GM21619 (cell line): ENCODE results near the gene RETREG2.

Experiments used
- ATAC-seq: cut with Tn5 transposase; IDR thresholded peaks from one replicate; pipeline ENCODE4 v1.9.1; 2021; ENCODE audit not compliant: unreplicated experiment

Gene RETREG2

DNA sequence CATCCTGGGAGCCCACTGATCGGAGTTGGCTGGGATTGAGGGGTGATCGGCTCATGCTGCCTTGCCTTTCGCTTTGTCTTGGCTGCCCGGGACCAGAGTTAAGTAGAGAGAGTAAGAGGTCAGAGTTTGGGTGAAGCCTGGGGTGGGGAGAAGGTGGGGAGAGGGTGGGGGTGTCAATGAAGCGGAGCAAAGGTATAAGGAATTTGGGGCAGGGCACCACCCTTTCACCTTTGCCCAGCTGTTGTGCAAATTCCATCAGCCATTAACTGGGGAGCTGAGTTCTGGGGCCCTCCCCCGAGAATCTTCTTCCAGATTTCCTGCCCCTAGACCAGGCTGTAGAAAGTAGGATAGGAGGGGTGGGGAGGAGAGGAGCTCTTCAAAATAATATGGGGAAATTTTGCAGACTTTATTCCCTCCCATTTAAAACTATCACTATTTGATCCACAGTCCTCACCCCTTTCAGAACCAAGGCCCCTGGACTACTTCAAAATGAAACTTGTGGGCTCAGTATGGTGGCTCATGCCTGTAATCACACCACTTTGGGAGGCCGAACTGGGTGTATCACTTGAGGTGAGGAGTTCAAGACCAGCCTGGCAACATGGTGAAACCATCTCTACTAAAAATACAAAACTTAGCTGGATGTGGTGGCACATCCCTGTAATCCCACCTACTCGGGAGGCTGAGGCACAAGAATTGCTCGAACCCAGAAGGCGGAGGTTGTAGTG is 8.0 kb upstream of the RETREG2 start, which contains the start of gene SLC23A3:
SLC23A3 (minus strand) TSS at position 100 of the 725 bp plus-strand sequence; CDS start at position 55, 45 bp downstream.
- no peak for ATAC-seq

GRCh38 chr2:219171231-219171651 is 6.8 kb upstream of the RETREG2 start:
- ATAC-seq = no peak

GRCh38 chr2:219172231-219173154 is 5.6 kb upstream of the RETREG2 start:
- ATAC-seq = no peak

DNA sequence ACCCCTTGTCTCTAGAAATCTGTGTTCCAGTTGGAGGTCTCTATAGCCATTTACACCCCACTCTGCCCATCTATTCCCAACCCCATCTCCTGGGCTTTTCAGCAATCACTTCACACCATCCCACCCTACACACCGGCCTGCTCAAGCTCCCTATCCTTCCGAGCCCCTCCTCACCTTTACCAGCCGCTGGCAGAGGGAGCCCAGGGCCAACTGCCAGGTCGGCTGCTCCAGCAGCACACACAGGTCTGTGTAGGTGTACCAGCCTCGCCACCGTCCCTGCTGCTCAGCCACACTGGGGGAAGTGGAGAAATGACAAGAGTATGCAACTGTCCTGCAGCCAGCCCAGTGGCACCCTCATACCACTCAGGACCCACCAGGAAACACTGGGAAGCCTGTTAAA is 4.9 kb upstream of the RETREG2 start:
- no peak for ATAC-seq

- no peak for ATAC-seq
Measured at GRCh38 chr2:219174146-219174545, 3.9 kb upstream of the RETREG2 start.

DNA sequence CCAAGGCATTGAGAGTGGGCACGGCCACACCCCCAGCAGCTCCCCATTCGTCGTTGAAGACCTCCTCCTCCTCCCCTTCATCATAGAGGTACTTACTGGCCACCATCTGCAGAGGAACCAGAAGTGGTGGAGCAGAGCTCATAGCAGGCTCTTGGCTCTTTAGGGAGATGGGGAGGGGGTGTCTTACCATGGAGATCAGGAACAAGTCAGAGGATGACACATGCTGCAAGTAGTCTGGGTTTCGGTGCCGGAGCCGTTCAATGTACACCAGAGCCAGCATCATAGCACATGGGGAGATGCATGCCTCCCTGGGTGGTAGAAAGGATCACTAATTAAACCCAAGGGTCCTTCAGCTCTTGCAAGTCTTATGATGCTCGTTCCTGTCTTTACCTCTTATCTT is 3.3 kb upstream of the RETREG2 start:
- no peak for ATAC-seq

- ATAC-seq = no peak
Measured at GRCh38 chr2:219175486-219175885, 2.6 kb upstream of the RETREG2 start.

DNA sequence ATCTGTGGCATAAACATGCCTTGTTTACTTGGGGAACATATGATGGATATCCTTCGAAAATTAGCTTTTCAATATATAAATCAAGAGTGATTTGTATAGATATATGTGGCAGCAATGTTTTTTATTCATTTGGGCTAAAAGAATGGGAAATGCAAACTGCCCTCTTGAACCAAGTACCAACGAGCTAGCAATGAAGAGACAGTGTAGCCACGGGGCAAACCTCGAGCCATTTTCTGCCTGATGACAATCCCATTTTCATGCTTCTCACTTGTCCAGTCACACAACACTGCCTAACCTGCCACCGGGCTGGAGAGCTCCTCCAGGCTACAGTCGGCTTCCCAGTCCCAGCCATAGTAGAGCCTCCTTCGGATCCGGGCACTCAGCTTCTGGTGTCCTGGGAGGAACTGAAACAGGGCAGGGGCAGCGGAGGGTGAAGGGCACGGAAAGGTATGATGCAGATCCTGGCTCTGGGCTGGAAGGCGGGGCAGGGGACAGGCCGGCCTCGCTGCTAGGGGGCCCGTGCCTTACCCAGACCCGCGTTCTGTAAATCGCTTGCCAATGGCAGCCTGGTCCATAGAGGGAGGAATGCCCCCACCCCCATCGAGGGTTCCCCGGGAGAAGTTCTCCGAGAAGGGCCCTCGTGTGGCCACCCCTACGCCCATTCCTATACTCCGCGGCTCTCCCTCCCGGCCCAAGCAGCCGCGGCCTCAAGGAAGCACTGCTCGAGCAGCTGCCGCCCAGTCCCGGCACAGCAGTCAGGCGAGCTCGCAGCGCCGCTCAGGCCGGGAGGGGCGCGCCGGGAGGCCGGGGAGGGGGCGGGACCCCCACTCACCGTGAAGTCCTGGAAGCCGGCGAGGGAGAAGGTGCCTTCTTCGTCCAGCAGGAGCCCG is 1.9 kb upstream of the RETREG2 start:
- ATAC-seq = peak; percentile 21

GRCh38 chr2:219176818-219177551 is 1.1 kb upstream of the RETREG2 start, which contains the start of gene CNPPD1:
Gene CNPPD1 (minus strand): TSS chr2:219176925. CDS start chr2:219176828, 97 bp downstream.
- peak; percentile 67 for ATAC-seq

DNA sequence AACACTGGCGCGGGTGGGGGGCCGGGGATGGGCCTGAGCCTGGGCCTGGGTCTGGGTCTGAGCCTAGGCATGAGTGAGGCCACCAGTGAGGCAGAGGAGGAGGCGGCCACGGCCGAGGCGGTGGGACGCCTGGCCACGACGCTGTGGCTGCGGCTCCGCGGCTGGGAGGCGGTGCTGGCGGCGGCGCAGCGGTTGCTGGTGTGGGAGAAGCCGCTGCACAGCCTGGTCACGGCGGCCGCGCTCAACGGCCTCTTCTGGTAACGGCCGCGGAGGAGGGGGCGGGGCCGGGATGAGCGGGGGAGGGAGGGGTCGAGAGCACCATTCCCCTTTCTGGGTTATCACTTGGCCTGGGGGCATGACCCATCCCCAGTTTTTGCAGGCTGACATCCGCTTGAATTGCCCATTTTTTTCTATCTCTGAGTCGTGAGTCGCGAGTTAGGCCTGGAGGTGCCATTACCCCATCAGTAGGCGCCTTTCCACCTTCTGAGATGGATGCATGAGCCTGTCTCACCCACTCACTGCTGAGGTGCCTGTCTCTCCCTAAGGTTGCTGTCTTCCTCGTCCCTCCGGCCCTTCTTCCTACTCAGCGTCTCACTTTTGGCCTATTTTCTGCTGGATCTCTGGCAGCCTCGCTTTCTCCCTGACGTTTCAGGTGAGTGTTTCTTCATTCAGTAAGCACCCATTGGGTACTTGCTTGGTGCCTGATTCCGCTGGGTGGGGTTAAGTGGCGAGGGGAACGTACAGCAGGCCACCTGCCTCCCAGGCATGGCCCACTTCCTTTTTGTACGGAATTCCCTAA is 501 bp downstream of the RETREG2 start:
- peak; percentile 17 for ATAC-seq

DNA sequence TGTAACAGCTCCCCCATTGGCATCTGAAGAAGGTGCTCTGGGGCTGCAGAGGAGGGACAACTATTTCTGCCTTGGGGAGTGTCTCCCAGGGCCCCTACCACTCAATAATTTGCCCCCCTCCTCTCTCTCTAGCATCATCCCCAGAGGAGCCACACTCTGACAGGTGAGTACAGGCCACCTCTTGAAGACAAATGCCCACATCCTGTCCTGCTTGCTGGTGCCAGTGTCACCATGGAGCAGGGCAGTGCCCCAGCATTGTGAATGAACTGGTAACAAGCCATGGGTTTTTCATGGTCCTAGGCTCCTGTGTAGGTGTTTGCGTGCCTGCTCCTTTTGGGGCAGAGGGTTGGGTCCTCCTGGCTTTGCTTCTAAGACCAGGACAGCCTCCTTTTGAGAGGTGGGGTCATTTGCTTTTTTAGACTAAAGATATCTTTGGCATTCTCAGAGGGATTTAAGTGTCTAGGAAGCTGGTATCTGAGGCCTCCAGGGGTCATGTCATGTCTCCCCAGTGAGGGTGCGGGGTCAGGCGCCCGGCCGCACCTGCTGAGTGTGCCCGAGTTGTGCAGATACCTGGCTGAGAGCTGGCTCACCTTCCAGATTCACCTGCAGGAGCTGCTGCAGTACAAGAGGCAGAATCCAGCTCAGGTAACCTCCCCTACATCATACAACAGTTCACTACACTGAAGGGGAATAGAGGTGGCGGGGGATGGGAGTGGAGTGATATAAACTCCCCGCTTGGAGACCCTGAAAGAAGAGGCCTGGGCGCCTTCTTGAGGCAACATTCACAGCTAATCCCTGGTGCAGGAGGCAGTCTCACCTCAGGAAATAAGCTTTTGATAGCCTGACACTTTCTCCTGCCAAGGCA is 1.8 kb downstream of the RETREG2 start:
- ATAC-seq = no peak

- no peak for ATAC-seq
Measured at GRCh38 chr2:219180961-219181360, 2.9 kb downstream of the RETREG2 start.

- ATAC-seq = no peak
Measured at GRCh38 chr2:219181531-219181930, 3.5 kb downstream of the RETREG2 start.

DNA sequence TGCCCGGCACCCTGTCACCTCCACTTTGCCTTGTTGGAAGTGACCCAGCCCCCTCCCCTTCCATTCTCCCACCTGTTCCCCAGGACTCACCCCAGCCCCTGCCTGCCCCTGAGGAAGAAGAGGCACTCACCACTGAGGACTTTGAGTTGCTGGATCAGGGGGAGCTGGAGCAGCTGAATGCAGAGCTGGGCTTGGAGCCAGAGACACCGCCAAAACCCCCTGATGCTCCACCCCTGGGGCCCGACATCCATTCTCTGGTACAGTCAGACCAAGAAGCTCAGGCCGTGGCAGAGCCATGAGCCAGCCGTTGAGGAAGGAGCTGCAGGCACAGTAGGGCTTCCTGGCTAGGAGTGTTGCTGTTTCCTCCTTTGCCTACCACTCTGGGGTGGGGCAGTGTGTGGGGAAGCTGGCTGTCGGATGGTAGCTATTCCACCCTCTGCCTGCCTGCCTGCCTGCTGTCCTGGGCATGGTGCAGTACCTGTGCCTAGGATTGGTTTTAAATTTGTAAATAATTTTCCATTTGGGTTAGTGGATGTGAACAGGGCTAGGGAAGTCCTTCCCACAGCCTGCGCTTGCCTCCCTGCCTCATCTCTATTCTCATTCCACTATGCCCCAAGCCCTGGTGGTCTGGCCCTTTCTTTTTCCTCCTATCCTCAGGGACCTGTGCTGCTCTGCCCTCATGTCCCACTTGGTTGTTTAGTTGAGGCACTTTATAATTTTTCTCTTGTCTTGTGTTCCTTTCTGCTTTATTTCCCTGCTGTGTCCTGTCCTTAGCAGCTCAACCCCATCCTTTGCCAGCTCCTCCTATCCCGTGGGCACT is 4.5 kb downstream of the RETREG2 start:
- ATAC-seq = no peak

- no peak for ATAC-seq
Measured at GRCh38 chr2:219183151-219183772, 5.2 kb downstream of the RETREG2 start.

DNA sequence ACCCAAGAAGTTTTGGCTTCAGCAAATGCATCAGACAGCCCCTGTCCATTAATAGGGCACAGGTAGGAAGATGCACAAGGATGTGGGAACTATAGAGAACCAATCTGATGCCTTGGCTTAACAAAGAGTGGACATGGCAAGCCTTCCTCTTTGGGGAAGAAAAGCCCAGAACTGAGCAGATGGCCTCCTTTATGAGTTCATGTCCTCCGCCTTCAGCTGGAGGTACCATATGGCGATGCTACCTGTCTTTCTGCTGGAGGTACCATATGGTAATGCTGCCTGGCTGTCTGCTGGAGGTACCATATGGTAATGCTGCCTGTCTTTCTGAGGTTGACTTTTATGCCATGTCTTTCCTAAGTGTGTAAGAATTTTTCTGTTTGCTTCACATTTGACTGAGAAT is 6.0 kb downstream of the RETREG2 start:
- no peak for ATAC-seq
